Tibial artery (tissue), 4 donors: Measurements from ENCODE around the gene FERMT1.

Experiments used
- DNase-seq, 2 donors: peaks; one replicate each; pipeline ENCODE4 v3.0.0-alpha.2; 2019
- H3K27ac ChIP-seq, 2 donors: fragments of 200-600 bp; sonication (generic) in 1 of 2; 1 replicate in 1 of 2; 2 replicates in 1 of 2; pipeline ENCODE4 v1.5.1; 2018 to 2019; ENCODE audit warnings: mild to moderate bottlenecking in 1 of 2
- H3K27me3 ChIP-seq, 2 donors: fragments of 200-600 bp; sonication (generic) in 1 of 2; one replicate each; pipeline versions ENCODE4 v1.5.1 to v1.6.0; 2016 to 2019
- H3K36me3 ChIP-seq, 3 donors: fragments of 200-600 bp; sonication (generic) in 2 of 3; one replicate each; pipeline ENCODE4 v1.5.1; 2016 to 2019; ENCODE audit warnings: mild to moderate bottlenecking in 2 of 3
- H3K4me1 ChIP-seq, 4 donors: fragments of 200-600 bp; sonication (generic) in 2 of 4; 1 replicate in 3 of 4; 2 replicates in 1 of 4; pipeline ENCODE4 v1.5.1; 2016 to 2019
- H3K4me3 ChIP-seq, 2 donors: fragments of 200-600 bp; sonication (generic) in 1 of 2; 1 replicate in 1 of 2; 2 replicates in 1 of 2; pipeline ENCODE4 v1.5.1; 2018 to 2019; ENCODE audit warnings: mild to moderate bottlenecking in 2 of 2
- H3K9me3 ChIP-seq, 3 donors: fragments of 200-600 bp; sonication (generic) in 1 of 3; one replicate each; pipeline ENCODE4 v1.5.1; 2016 to 2019
- CTCF ChIP-seq, 2 experiments: fragments of 200-600 bp in 1 of 2; fragments of 450-650 bp in 1 of 2; IDR thresholded peaks; one replicate each; pipeline ENCODE4 v1.5.1; 2017 to 2019; ENCODE audit warnings: antibody characterized with exemption in 2 of 2, mild to moderate bottlenecking in 1 of 2, moderate library complexity in 1 of 2
- intact Hi-C: fragments of 100-400 bp; cut with DNase I; formaldehyde crosslinking; loops from one replicate; pipeline ENCODE4 v1.15.0; 2023; ENCODE audit warnings: low total_unique reads

FERMT1 gene

GRCh38 chr20:6030453-6031080 is 92.3 kb downstream of the FERMT1 start:
- no peak overlapping the region for H3K27ac ChIP-seq
- H3K4me1 ChIP-seq = peaks cover 0 to 27% (median 3%) of the 10 kb centered on the region in 4 donors
- H3K9me3 ChIP-seq = no peaks in the 10 kb centered on the region
- H3K4me3 ChIP-seq = no peak overlapping the region
- H3K27me3 ChIP-seq = no peaks in the 10 kb centered on the region
- peaks cover 23 to 38% (median 36%) of the 10 kb centered on the region in 3 donors for H3K36me3 ChIP-seq
- no peak for DNase-seq
- intact Hi-C loops = no loop called here
- TF ChIP-seq CTCF (IDR thresholded peaks at IDR 0.05) = no peak

GRCh38 chr20:6029538-6029937 is 93.3 kb downstream of the FERMT1 start:
- Histone ChIP-seq H3K9me3 (no peaks in the 10 kb centered on the region), H3K27me3 (no peaks in the 10 kb centered on the region), H3K36me3 (peaks cover 22 to 36% (median 36%) of the 10 kb centered on the region in 3 donors), H3K4me3 (no peak overlapping the region), H3K4me1 (peaks cover 0 to 23% (median 3%) of the 10 kb centered on the region in 4 donors), H3K27ac (no peak overlapping the region)
- TF ChIP-seq CTCF (IDR thresholded peaks at IDR 0.05) = no peak
- intact Hi-C loops = no loop called here
- no peak for DNase-seq

- Histone ChIP-seq H3K27ac (no peak overlapping the region), H3K27me3 (no peaks in the 10 kb centered on the region), H3K9me3 (no peaks in the 10 kb centered on the region), H3K4me1 (peaks cover 0 to 16% (median 3%) of the 10 kb centered on the region in 4 donors), H3K4me3 (no peak overlapping the region), H3K36me3 (peaks cover 26 to 37% (median 36%) of the 10 kb centered on the region in 3 donors)
- no peak for DNase-seq
- TF ChIP-seq CTCF (IDR thresholded peaks at IDR 0.05) = no peak
- intact Hi-C loops = no loop called here
Observed at GRCh38 chr20:6028818-6029217, 94.0 kb downstream of the FERMT1 start.

GRCh38 chr20:6026051-6026450 is 96.8 kb downstream of the FERMT1 start:
- peaks cover 24 to 37% (median 34%) of the 10 kb centered on the region in 3 donors for H3K36me3 ChIP-seq
- intact Hi-C loops = no loop called here
- TF ChIP-seq CTCF (IDR thresholded peaks at IDR 0.05) = no peak
- peaks cover 0 to 14% (median 3%) of the 10 kb centered on the region in 4 donors for H3K4me1 ChIP-seq
- DNase-seq = no peak
- no peak overlapping the region for H3K27ac ChIP-seq
- H3K9me3 ChIP-seq = no peaks in the 10 kb centered on the region
- H3K4me3 ChIP-seq = no peak overlapping the region
- no peaks in the 10 kb centered on the region for H3K27me3 ChIP-seq
